HG02973 (cell line): Measurements from ENCODE around the gene RPP38.

Experiments used
- ATAC-seq: cut with Tn5 transposase; IDR thresholded peaks from one replicate; pipeline ENCODE4 v1.9.1; 2021; ENCODE audit warnings: moderate library complexity; ENCODE audit not compliant: unreplicated experiment

The RPP38 gene

DNA sequence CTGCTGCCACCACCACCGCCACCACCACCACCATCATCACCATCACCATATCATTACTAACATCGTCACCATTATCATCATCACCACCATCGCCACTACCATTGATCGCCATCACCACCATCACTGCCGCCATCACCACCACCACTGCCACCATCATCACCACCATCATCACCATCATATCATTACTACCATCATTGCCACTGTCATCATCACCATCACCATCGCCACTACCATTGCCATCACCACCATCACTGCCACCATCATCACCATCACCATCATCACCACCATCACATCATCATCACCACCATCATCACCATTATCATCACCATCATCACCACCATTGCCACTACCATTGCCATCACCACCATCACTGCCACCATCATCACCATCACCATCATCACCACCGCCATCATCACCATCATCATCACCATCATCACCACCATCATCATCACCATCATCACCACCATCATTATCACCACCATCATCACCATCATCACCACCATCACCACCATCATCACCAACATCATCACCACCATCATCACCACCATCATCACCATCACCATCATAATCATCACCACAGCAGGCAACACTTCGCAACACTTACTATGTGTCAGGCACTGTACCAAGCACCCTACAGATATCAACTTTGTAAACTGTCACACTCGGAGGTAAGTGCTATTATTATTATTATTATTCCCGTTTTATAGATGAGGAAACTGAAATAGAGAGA lies 52.1 kb downstream of the RPP38 start:
- ATAC-seq = no peak

DNA sequence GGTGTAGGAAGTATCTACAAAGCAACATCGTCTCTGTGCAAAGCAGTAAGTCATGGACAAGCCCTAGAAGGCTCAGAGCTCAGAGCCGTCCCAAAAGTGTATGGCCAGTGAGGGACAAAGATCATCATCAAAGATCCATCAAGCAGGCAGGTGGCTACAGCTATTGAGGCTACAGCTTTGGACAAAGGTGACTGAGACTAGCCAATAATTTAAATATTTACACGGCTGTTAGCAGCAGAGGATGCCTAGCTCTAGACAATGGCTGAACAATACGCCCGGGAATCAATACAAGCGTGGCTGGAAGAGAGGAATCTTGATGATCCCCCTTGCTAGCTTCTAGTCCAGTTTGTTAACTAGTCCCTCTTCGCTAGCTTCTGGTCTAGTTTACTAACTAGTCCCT lies 53.4 kb downstream of the RPP38 start:
- ATAC-seq = no peak

DNA sequence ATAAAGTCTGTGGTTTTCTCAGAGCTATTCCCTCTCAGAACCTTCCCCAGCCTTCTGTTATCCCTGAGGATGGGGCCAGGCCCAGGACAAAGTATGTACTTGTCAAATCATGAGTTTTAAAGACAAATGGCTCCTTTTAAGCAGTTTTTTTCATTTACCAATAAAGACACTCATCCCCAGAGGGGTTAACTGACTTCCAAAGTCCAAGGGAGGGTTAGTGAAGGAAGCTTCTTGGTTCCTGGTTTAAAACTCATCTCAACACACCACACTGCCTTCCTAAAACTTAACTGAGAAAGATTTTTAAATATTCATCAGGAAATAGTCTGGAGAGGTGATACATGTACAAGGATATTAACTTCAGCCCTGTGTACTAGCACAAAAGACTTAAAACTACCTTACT lies 55.4 kb downstream of the RPP38 start:
- ATAC-seq = no peak
